Neural cell (in vitro differentiated cells): ENCODE measurements around the gene NTNG1.
A peak's percentile ranks its signal among the peaks of the same experiment; 100 is the strongest.

Source experiments
- EP300 ChIP-seq: fragments of 450-650 bp; conservative IDR thresholded peaks from 2 replicates; pipeline ENCODE4 v1.6.1; 2014; ENCODE audit warnings: antibody characterized with exemption, mild to moderate bottlenecking, moderate library complexity; ENCODE audit not compliant: poor library complexity, severe bottlenecking
- EZH2 ChIP-seq: fragments of 200-600, 300-800 bp; shearing (Covaris generic), sonication (generic); IDR thresholded peaks from 2 replicates; pipeline ENCODE4 v1.6.1; 2014; ENCODE audit warnings: antibody characterized with exemption, low read length, borderline replicate concordance, mild to moderate bottlenecking; ENCODE audit not compliant: insufficient read depth, poor library complexity, severe bottlenecking
- MXI1 ChIP-seq: fragments of 450-650 bp; conservative IDR thresholded peaks from 2 replicates; pipeline ENCODE4 v1.6.1; 2014; ENCODE audit warnings: antibody characterized with exemption, mild to moderate bottlenecking; ENCODE audit not compliant: poor library complexity, severe bottlenecking
- POLR2AphosphoS5 ChIP-seq: IDR thresholded peaks from 2 replicates; pipeline ENCODE4 v1.6.1; 2012
- RAD21 ChIP-seq: fragments of 450-650 bp; conservative IDR thresholded peaks from 2 replicates; pipeline ENCODE4 v1.6.1; 2014; ENCODE audit warnings: antibody characterized with exemption, mild to moderate bottlenecking, moderate library complexity
- TAF1 ChIP-seq: IDR thresholded peaks from 2 replicates; pipeline ENCODE4 v1.6.1; 2012; ENCODE audit warnings: low read depth
- TF ChIP-seq, protein P1 (sequence below): fragments of 450-650 bp; IDR thresholded peaks from 2 replicates; pipeline ENCODE4 v1.5.1; 2014; ENCODE audit warnings: antibody characterized with exemption, mild to moderate bottlenecking, moderate library complexity; ENCODE audit not compliant: poor library complexity, severe bottlenecking
- TF ChIP-seq, protein P2 (sequence below): IDR thresholded peaks from 2 replicates; pipeline ENCODE4 v1.6.1; 2012; ENCODE audit warnings: borderline replicate concordance

DNA sequence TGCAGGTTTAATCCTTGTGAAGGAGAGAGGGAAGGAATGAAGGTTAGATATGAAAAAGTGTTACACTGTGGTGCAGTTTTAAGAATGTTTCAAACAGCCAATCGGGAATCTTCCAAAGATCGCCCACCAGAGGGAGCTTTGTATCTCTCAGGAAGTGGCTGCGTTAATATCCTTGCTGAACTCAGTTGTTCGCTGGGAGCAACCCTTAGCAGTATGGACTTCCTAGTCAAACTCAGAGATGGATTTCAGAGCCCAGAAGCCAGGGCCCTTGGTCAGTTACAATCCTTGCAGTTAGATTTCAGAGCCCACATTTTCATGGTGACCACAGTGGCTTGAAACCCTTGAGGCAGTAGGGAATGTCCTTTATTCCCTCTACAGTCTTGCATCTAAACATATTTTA is 136.2 kb downstream of the NTNG1 start:
- TF ChIP-seq, protein P1, sequence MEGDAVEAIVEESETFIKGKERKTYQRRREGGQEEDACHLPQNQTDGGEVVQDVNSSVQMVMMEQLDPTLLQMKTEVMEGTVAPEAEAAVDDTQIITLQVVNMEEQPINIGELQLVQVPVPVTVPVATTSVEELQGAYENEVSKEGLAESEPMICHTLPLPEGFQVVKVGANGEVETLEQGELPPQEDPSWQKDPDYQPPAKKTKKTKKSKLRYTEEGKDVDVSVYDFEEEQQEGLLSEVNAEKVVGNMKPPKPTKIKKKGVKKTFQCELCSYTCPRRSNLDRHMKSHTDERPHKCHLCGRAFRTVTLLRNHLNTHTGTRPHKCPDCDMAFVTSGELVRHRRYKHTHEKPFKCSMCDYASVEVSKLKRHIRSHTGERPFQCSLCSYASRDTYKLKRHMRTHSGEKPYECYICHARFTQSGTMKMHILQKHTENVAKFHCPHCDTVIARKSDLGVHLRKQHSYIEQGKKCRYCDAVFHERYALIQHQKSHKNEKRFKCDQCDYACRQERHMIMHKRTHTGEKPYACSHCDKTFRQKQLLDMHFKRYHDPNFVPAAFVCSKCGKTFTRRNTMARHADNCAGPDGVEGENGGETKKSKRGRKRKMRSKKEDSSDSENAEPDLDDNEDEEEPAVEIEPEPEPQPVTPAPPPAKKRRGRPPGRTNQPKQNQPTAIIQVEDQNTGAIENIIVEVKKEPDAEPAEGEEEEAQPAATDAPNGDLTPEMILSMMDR: peak; percentile 79
- TF ChIP-seq TAF1 (no peak), RAD21 (peak; percentile 82), POLR2AphosphoS5 (no peak), EP300 (no peak), MXI1 (no peak), EZH2 (no peak)
- TF ChIP-seq, protein P2, sequence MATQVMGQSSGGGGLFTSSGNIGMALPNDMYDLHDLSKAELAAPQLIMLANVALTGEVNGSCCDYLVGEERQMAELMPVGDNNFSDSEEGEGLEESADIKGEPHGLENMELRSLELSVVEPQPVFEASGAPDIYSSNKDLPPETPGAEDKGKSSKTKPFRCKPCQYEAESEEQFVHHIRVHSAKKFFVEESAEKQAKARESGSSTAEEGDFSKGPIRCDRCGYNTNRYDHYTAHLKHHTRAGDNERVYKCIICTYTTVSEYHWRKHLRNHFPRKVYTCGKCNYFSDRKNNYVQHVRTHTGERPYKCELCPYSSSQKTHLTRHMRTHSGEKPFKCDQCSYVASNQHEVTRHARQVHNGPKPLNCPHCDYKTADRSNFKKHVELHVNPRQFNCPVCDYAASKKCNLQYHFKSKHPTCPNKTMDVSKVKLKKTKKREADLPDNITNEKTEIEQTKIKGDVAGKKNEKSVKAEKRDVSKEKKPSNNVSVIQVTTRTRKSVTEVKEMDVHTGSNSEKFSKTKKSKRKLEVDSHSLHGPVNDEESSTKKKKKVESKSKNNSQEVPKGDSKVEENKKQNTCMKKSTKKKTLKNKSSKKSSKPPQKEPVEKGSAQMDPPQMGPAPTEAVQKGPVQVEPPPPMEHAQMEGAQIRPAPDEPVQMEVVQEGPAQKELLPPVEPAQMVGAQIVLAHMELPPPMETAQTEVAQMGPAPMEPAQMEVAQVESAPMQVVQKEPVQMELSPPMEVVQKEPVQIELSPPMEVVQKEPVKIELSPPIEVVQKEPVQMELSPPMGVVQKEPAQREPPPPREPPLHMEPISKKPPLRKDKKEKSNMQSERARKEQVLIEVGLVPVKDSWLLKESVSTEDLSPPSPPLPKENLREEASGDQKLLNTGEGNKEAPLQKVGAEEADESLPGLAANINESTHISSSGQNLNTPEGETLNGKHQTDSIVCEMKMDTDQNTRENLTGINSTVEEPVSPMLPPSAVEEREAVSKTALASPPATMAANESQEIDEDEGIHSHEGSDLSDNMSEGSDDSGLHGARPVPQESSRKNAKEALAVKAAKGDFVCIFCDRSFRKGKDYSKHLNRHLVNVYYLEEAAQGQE: no peak
